Measurements from ENCODE around the gene ZRANB3.
"Not testable (repeated sequence)": the region's sequence is repeated elsewhere in the genome, so short reads cannot be mapped to it uniquely, and the experiment has no call there.

DNA sequence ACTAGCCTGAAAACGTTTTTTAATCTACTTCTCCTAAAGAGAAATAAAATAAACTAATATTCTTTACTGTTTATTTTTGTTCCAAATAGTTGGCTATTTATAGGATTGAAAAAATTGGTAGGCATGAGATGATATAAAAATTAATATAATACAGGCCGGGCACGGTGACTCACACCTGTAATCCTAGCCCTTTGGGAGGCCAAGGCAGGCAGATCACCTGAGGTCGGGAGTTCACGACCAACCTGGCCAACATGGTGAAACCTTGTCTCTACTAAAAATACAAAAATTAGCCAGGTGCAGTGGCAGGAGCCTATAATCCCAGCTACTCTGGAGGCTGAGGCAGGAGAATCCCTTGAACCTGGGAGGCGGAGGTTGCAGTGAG, 409.4 kb downstream of the ZRANB3 start:
- TF ChIP-seq CTCF (conservative IDR thresholded peaks at IDR 0.05); ZFX (IDR thresholded peaks at IDR 0.05): not testable (repeated sequence)
